Measurements from ENCODE around the gene PIK3R2.
A peak's percentile ranks its signal among the peaks of the same experiment; 100 is the strongest.
"Not testable (repeated sequence)": the region's sequence is repeated elsewhere in the genome, so short reads cannot be mapped to it uniquely, and the experiment has no call there.

PIK3R2 gene

GRCh38 chr19:18203408-18203862, 50.5 kb downstream of the PIK3R2 start:
- no peak for TF ChIP-seq CTCF (conservative IDR thresholded peaks at IDR 0.05; ENCODE audit: low read length)
- DNase-seq (ENCODE audit: low read depth): no peak

GRCh38 chr19:18203863-18204393, 51.0 kb downstream of the PIK3R2 start, which contains the start of gene RAB3A:
RAB3A (minus strand) TSS chr19:18204042; CDS start chr19:18202740, 1,302 bp downstream.
- peak within 1 kb of the TSS; percentile 82 for H3K4me3 ChIP-seq (ENCODE audit: low read length)
- no peak for TF ChIP-seq CTCF (conservative IDR thresholded peaks at IDR 0.05; ENCODE audit: low read length)
- DNase-seq (ENCODE audit: low read depth): peak; percentile 100

More at GRCh38 chr19:18203408-18203862, 50.5 kb downstream of the PIK3R2 start:
- peak overlapping the region; percentile 82 for H3K4me3 ChIP-seq (ENCODE audit: low read length)

GRCh38 chr19:18204394-18205199, 51.6 kb downstream of the PIK3R2 start:
- peak overlapping the region; percentile 75 for H3K4me3 ChIP-seq (ENCODE audit: low read length)
- DNase-seq (ENCODE audit: low read depth): no peak
- TF ChIP-seq CTCF (conservative IDR thresholded peaks at IDR 0.05; ENCODE audit: low read length): no peak

GRCh38 chr19:18205200-18205892, 52.4 kb downstream of the PIK3R2 start:
- H3K4me3 ChIP-seq (ENCODE audit: low read length): peak overlapping the region; percentile 75
- TF ChIP-seq CTCF (conservative IDR thresholded peaks at IDR 0.05; ENCODE audit: low read length): no peak
- DNase-seq (ENCODE audit: low read depth): peak; percentile 65

- no peak for DNase-seq (ENCODE audit: low read depth)
- no peak overlapping the region for H3K4me3 ChIP-seq (ENCODE audit: low read length)
- TF ChIP-seq CTCF (conservative IDR thresholded peaks at IDR 0.05; ENCODE audit: low read length): no peak
Measured at GRCh38 chr19:18206018-18206417, 53.1 kb downstream of the PIK3R2 start.

GRCh38 chr19:18208098-18208951, 55.4 kb downstream of the PIK3R2 start:
- TF ChIP-seq CTCF (conservative IDR thresholded peaks at IDR 0.05; ENCODE audit: low read length): peak; percentile 46
- DNase-seq (ENCODE audit: low read depth): peak; percentile 68
- peak overlapping the region; percentile 20; the same call in 1 of the 2 replicates for H3K4me3 ChIP-seq (ENCODE audit: low read length)

GRCh38 chr19:18209912-18210311, 56.9 kb downstream of the PIK3R2 start:
- not testable (repeated sequence) for DNase-seq (ENCODE audit: low read depth); H3K4me3 ChIP-seq (ENCODE audit: low read length)

All from AG10803 (cell line).